KOPT-K1 (cell line): ENCODE measurements around the gene PTCHD1.

Source experiments
- H3K27ac ChIP-seq: fragments of 200-600 bp; sonication (generic); 2 replicates; pipeline ENCODE4 v1.5.1; 2016; ENCODE audit warnings: antibody characterized with exemption, mild to moderate bottlenecking, low read depth, low read length; ENCODE audit not compliant: poor library complexity, severe bottlenecking
- H3K36me3 ChIP-seq: fragments of 200-600 bp; sonication (generic); 2 replicates; pipeline ENCODE4 v1.5.1; 2017; ENCODE audit warnings: antibody characterized with exemption, mild to moderate bottlenecking, low read length, moderate library complexity; ENCODE audit not compliant: insufficient read depth
- H3K9me3 ChIP-seq: fragments of 200-600 bp; sonication (generic); 2 replicates; pipeline ENCODE4 v1.5.1; 2017; ENCODE audit warnings: antibody characterized with exemption, low read length, mild to moderate bottlenecking; ENCODE audit not compliant: insufficient read depth, poor library complexity, severe bottlenecking

PTCHD1 gene

GRCh38 chrX:23334848-23335599 is at the start of gene PTCHD1:
Gene PTCHD1 (plus strand): TSS chrX:23334849. CDS start chrX:23334876, 27 bp downstream.
- H3K9me3 ChIP-seq = no peaks in the 10 kb centered on the region
- no peaks in the 10 kb centered on the region for H3K36me3 ChIP-seq
- H3K27ac ChIP-seq = no peak within 1 kb of the TSS

- Histone ChIP-seq H3K9me3 (no peaks in the 10 kb centered on the region), H3K27ac (no peak overlapping the region)
Measured at GRCh38 chrX:23286731-23287130, 47.9 kb upstream of the PTCHD1 start.

GRCh38 chrX:23287191-23287725 is 47.4 kb upstream of the PTCHD1 start:
- Histone ChIP-seq H3K27ac (no peak overlapping the region), H3K9me3 (no peaks in the 10 kb centered on the region), H3K36me3 (no peaks in the 10 kb centered on the region)

More at GRCh38 chrX:23286731-23287130, 47.9 kb upstream of the PTCHD1 start:
- no peaks in the 10 kb centered on the region for H3K36me3 ChIP-seq

GRCh38 chrX:23292354-23292987 is 42.2 kb upstream of the PTCHD1 start:
- Histone ChIP-seq H3K9me3 (no peaks in the 10 kb centered on the region), H3K36me3 (no peaks in the 10 kb centered on the region), H3K27ac (no peak overlapping the region)

- Histone ChIP-seq H3K36me3 (no peaks in the 10 kb centered on the region), H3K27ac (no peak overlapping the region), H3K9me3 (no peaks in the 10 kb centered on the region)
Measured at GRCh38 chrX:23292988-23293651, 41.5 kb upstream of the PTCHD1 start.

GRCh38 chrX:23304881-23305280 is 29.8 kb upstream of the PTCHD1 start:
- H3K27ac ChIP-seq = no peak overlapping the region
- no peaks in the 10 kb centered on the region for H3K9me3 ChIP-seq
- H3K36me3 ChIP-seq = no peaks in the 10 kb centered on the region

- Histone ChIP-seq H3K9me3 (no peaks in the 10 kb centered on the region), H3K36me3 (no peaks in the 10 kb centered on the region), H3K27ac (no peak overlapping the region)
Measured at GRCh38 chrX:23311731-23312130, 22.9 kb upstream of the PTCHD1 start.

GRCh38 chrX:23312136-23312535 is 22.5 kb upstream of the PTCHD1 start:
- H3K9me3 ChIP-seq = no peaks in the 10 kb centered on the region
- no peaks in the 10 kb centered on the region for H3K36me3 ChIP-seq
- H3K27ac ChIP-seq = no peak overlapping the region

- Histone ChIP-seq H3K9me3 (no peaks in the 10 kb centered on the region), H3K36me3 (no peaks in the 10 kb centered on the region), H3K27ac (no peak overlapping the region)
Measured at GRCh38 chrX:23317799-23318724, 16.6 kb upstream of the PTCHD1 start.

- no peaks in the 10 kb centered on the region for H3K9me3 ChIP-seq
- H3K27ac ChIP-seq = no peak overlapping the region
Measured at GRCh38 chrX:23327104-23327503, 7.5 kb upstream of the PTCHD1 start.

GRCh38 chrX:23331701-23332100 is 2.9 kb upstream of the PTCHD1 start:
- no peaks in the 10 kb centered on the region for H3K36me3 ChIP-seq
- no peak overlapping the region for H3K27ac ChIP-seq
- H3K9me3 ChIP-seq = no peaks in the 10 kb centered on the region

More at GRCh38 chrX:23327104-23327503, 7.5 kb upstream of the PTCHD1 start:
- no peaks in the 10 kb centered on the region for H3K36me3 ChIP-seq

- Histone ChIP-seq H3K9me3 (no peaks in the 10 kb centered on the region), H3K36me3 (no peaks in the 10 kb centered on the region), H3K27ac (no peak overlapping the region)
Measured at GRCh38 chrX:23332101-23332887, 2.4 kb upstream of the PTCHD1 start.

GRCh38 chrX:23332888-23333821 is 1.5 kb upstream of the PTCHD1 start:
- Histone ChIP-seq H3K27ac (no peak overlapping the region), H3K9me3 (no peaks in the 10 kb centered on the region), H3K36me3 (no peaks in the 10 kb centered on the region)
